Measurements from ENCODE around the gene SYNE3. TPM values are rescaled to one million over a fixed set of nuclear protein-coding genes. Genes with fewer than 3 reads are reported as not detected.

Gene SYNE3
- total and polyA plus RNA-seq, 5 donors from 2014 or later: 2.7 to 71.7 (median 4.1) TPM

DNA sequence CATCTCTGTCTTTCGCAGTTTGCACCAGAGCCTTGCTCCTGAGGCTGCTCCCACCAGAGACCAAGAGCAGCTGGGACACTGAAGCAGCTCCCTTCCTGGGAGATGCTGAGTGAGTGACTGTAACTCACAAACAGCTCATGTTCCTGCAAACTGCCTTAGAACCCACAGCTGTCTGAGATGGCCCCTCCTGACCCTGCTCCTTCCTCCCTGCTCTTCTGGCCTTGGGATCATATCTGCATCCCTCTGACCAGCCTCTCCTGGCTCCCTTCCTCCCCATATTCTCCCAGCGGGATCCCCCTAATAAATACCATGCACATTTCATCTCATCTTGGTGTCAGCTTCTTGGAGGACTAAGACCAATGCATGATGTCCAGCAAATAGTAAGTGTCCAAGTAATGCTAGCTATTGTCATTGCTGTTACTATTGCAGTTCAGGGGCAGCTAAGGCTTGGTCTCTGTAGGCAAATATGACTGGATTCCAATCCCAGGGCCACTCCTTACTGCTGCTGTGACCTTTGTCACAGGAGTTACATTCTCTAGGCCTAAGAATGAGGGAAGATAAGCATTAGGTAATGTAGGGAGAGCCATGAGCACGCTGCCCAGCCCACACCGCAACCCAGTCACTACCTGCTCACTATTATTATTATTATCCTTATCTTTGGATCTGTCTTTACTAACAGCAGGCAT, 47.9 kb downstream of the SYNE3 start:
- Histone ChIP-seq H3K27me3 (ENCODE audit: control insufficient read depth, insufficient read depth, low read length) (no peaks in the 10 kb centered on the region), H3K9me3 (ENCODE audit: control insufficient read depth in 2 of 2, low read length in 2 of 2) (no peaks in the 10 kb centered on the region), H3K4me1 (ENCODE audit: control insufficient read depth, insufficient read depth, low read length, poor library complexity, severe bottlenecking) (peaks cover 28% of the 10 kb centered on the region), H3K27ac (ENCODE audit: insufficient read depth, low read length, poor library complexity, severe bottlenecking) (peak overlapping the region; percentile 29), H3K4me3 (ENCODE audit: low read depth, low read length) (no peak overlapping the region), H3K36me3 (ENCODE audit: control insufficient read depth, insufficient read depth, low read length) (peaks cover 79% of the 10 kb centered on the region)
- DNase-seq: no peak
- H3K4me1 Mint-ChIP-seq: peaks cover 12 to 62% (median 29%) of the 10 kb centered on the region in 4 donors
- no peak for ATAC-seq (ENCODE audit: low read depth in 2 of 2)
- no peak overlapping the region for H3K4me3 Mint-ChIP-seq
- H3K27me3 Mint-ChIP-seq: no peaks in the 10 kb centered on the region
- H3K9me3 Mint-ChIP-seq: no peaks in the 10 kb centered on the region
- peak overlapping the region; percentile 85 to 93 (median 90) for H3K27ac Mint-ChIP-seq
- H3K36me3 Mint-ChIP-seq: peaks cover 49% of the 10 kb centered on the region

DNA sequence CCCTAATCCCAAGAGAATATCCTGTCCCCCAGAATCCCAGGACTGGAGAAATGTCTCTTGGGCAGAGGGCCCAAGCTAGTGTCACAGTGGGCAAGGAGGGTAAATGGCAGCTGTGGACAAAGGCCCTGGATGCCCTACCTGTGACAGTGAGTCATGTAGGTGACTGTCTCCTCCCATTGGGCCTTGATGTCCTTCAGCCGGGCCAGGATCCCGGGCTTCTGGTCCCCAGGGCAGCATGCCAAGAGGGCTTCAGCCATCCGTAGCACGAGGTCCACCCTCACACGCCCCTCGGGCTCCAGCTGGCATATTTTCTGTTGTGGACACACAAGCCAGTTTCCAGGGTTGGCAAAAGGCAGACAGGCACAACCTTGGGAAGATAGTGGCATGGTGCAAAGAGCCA, 48.8 kb downstream of the SYNE3 start:
- DNase-seq (no peak), ATAC-seq (ENCODE audit: low read depth in 2 of 2) (no peak)
- peak overlapping the region; percentile 59 for H3K27ac ChIP-seq (ENCODE audit: insufficient read depth, low read length, poor library complexity, severe bottlenecking)
- H3K27me3 ChIP-seq (ENCODE audit: control insufficient read depth, insufficient read depth, low read length): no peaks in the 10 kb centered on the region
- H3K27ac Mint-ChIP-seq: peak overlapping the region; percentile 26 to 99 (median 85)
- H3K4me1 Mint-ChIP-seq: peaks cover 12 to 64% (median 36%) of the 10 kb centered on the region in 4 donors
- peaks cover 43% of the 10 kb centered on the region for H3K36me3 Mint-ChIP-seq
- peaks cover 37% of the 10 kb centered on the region for H3K4me1 ChIP-seq (ENCODE audit: control insufficient read depth, insufficient read depth, low read length, poor library complexity, severe bottlenecking)
- no peak overlapping the region for H3K4me3 Mint-ChIP-seq
- H3K4me3 ChIP-seq (ENCODE audit: low read depth, low read length): no peak overlapping the region
- H3K9me3 Mint-ChIP-seq: no peaks in the 10 kb centered on the region
- no peaks in the 10 kb centered on the region for H3K27me3 Mint-ChIP-seq
- H3K36me3 ChIP-seq (ENCODE audit: control insufficient read depth, insufficient read depth, low read length): peaks cover 70% of the 10 kb centered on the region
- H3K9me3 ChIP-seq (ENCODE audit: control insufficient read depth in 2 of 2, low read length in 2 of 2): no peaks in the 10 kb centered on the region

DNA sequence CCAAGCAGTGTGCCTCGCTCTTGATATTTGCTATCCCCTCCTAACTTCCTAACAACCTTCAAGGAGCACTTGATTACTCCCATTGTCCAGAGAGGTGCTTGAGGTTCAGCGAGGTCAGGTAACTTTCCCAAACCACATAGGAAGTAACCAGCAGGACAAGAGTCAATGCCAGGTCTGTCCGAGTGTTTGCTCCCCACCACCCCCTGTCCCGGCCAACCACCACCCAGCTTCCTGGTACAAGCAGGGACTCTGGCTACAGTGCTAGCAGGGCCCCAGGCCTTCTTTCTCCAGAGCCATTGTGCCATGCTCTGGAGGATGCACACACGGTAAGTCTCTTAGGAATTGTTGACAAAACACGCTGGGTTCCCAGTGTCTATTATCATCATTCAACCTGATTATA, 49.2 kb downstream of the SYNE3 start:
- no peaks in the 10 kb centered on the region for H3K27me3 ChIP-seq (ENCODE audit: control insufficient read depth, insufficient read depth, low read length)
- ATAC-seq (ENCODE audit: low read depth in 2 of 2) (no peak), DNase-seq (no peak)
- no peaks in the 10 kb centered on the region for H3K9me3 Mint-ChIP-seq
- peak overlapping the region in 1 of 4 donors; percentile 43 for H3K4me3 Mint-ChIP-seq
- H3K36me3 ChIP-seq (ENCODE audit: control insufficient read depth, insufficient read depth, low read length): peaks cover 66% of the 10 kb centered on the region
- no peak overlapping the region for H3K4me3 ChIP-seq (ENCODE audit: low read depth, low read length)
- H3K36me3 Mint-ChIP-seq: peaks cover 43% of the 10 kb centered on the region
- peaks cover 41% of the 10 kb centered on the region for H3K4me1 ChIP-seq (ENCODE audit: control insufficient read depth, insufficient read depth, low read length, poor library complexity, severe bottlenecking)
- H3K27ac Mint-ChIP-seq: peak overlapping the region; percentile 26 to 99 (median 85)
- no peaks in the 10 kb centered on the region for H3K9me3 ChIP-seq (ENCODE audit: control insufficient read depth in 2 of 2, low read length in 2 of 2)
- H3K4me1 Mint-ChIP-seq: peaks cover 12 to 64% (median 38%) of the 10 kb centered on the region in 4 donors
- H3K27ac ChIP-seq (ENCODE audit: insufficient read depth, low read length, poor library complexity, severe bottlenecking): peak overlapping the region; percentile 59
- no peaks in the 10 kb centered on the region for H3K27me3 Mint-ChIP-seq

Other genes with a start within 250 kb of the SYNE3 start
- gene CLMN, start 196.7 kb downstream of the SYNE3 start, total RNA-seq: 0.17 TPM
- under 1 TPM in 1 of 4 donors, not detected in 3; 0.90 TPM for gene CLMN, start 196.7 kb downstream of the SYNE3 start, polyA plus RNA-seq
- gene GLRX5, start 18.4 kb upstream of the SYNE3 start, total RNA-seq: 18.1 TPM
- 10 to 100 TPM; 54.2 to 71.9 (median 56.6) TPM for gene GLRX5, start 18.4 kb upstream of the SYNE3 start, polyA plus RNA-seq
- gene TCL1B, start 169.8 kb upstream of the SYNE3 start, total RNA-seq: not detected
- not detected for gene TCL1B, start 169.8 kb upstream of the SYNE3 start, polyA plus RNA-seq
- gene TCL1A, start 197.5 kb upstream of the SYNE3 start, total RNA-seq: 0.74 TPM
- 10 to 100 TPM in 1 of 4 donors, 1 to 10 TPM in 2, under 1 TPM in 1; 0.44 to 12.5 (median 2.0) TPM for gene TCL1A, start 197.5 kb upstream of the SYNE3 start, polyA plus RNA-seq